ELF-1 (cell line): ENCODE measurements around the gene TM4SF20.
A peak's percentile ranks its signal among the peaks of the same experiment; 100 is the strongest.
"Not testable (repeated sequence)": the region's sequence is repeated elsewhere in the genome, so short reads cannot be mapped to it uniquely, and the experiment has no call there.

Experiments
- DNase-seq: peaks from one replicate; pipeline ENCODE4 v3.0.0-alpha.2; 2016; ENCODE audit warnings: low read depth, low spot score

TM4SF20 gene

DNA sequence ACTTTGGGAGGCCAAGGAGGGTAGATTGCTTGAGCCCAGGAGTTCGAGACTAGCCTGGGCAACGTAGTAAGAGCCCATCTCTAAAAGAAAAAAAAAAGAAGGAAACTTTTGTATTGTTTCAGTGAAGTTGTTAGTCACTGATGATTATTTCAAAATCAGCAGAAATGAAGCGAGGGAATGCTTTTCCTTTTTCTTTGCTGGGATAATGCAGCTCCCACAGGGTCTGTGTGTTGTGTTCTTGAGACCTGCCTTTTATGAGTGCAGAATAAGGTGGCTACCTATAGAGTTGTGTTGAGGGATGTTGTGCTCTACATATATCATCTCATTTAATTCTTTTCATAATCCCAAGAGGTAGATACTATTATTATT, 11.7 kb downstream of the TM4SF20 start:
- no peak for DNase-seq

DNA sequence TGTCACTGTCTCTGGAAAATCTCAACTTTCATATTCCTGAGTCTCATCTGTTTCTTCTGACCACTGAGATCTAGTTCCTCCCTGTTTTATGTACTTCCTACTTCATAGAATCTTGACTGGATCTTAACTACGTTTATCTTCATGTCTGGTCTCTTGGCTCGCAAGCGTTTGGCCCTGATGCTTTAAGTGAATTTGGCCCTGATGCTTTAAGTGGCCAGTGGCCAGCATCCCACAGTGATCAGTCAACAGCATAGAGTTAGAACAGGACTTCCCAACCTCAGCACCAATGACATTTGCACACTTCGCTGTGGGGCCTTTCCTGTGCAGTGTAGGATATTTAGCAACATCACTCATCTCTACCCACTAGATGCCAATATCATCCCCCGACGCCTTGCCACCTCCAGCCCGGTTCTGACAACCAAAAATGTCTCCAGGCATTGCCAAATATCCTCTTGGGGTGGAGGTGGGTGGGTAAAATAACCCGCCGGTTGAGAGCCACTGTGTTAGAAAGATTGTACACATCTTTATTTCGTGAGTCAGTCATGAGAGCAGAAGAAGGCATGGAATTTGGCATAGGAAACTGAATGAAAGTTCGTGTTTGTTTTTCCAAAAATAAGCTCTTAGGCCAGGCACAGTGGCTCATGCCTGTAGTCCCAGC, 12.2 kb downstream of the TM4SF20 start:
- no peak for DNase-seq

DNA sequence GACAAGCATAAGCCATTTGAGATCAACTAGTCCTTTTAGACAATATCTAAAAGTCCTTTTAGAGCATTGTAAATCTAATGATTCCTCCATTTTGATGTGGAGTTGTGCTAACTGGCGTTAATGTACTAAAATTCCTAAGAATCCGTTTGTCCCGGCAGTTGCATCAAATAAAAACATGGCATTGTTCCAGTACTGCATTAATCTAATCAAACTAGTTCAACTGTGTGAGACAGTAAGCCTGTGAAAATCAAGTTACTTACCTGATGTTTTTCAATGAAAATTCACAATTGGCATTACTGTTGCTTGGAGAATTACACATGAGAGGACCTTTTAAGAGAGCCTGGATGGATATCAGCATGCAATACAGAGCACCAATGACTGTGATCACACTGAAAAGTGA, 13.3 kb downstream of the TM4SF20 start:
- DNase-seq: no peak

DNA sequence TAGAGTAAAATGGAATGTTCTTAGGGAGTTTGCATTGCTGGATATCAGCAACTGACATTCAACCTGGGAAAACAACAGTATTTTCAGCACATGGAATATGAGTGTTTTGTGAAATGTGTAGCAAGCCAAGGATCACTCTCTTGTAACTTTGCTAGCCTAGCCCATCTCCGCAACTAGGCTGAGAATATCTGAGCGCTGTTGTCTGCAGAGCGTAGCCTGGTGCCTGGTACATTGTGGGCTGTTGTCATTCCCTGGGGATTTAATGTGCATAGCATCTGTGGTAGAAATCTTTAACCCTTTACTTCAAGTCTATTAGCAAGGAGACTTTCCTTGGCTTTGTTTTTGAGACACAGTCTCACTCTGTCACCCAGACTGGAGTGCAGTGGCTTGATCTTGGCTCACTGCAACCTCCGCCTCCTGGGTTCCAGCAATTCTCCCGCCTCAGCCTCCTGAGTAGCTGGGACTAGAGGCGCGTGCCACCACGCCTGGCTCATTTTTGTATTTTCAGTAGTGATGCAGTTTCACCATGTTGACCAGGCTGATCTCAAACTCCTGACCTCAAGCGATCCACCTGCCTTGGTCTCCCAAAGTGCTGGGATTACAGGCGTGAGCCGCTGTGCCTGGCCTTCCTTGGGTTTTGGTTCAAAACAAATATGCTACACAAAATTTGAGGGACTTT, 14.4 kb downstream of the TM4SF20 start:
- DNase-seq: not testable (repeated sequence)

DNA sequence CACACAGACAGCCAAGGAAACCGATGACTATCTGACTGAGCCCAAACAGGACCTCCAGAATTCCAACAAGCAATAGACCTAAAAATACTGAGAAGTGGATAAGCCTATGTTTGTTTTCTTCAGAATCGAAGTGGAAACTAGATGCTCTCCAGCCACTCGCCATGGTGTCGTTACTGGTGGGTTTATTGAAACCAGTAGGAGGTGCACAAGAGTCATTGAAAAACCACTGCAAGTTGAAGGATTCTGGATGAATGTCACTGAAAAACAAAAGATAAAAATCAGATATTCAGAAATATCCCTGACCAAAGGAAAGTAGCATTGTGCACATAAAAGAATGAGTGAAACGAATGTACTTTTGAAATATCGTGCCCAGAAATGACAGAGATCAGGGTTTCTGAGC, 15.3 kb downstream of the TM4SF20 start:
- no peak for DNase-seq

DNA sequence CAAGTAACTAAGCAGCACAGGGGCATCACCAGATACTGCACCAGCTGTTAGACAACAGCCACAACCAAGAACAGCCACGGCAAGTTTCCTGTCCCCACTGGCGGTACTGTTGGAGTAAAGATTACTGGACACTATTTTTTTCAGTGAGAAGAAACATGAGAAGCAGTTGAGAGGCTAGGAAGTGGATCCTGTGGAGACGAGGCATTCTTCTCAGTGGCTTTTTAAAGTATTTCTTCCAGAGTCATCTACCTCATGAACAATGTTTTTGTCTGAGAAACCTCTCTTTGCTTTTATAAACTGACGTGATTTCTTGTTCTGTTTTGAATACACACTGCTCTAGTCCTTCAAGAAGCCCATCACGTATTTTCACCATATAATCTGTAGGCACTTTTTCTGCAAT, 18.8 kb downstream of the TM4SF20 start:
- no peak for DNase-seq

DNA sequence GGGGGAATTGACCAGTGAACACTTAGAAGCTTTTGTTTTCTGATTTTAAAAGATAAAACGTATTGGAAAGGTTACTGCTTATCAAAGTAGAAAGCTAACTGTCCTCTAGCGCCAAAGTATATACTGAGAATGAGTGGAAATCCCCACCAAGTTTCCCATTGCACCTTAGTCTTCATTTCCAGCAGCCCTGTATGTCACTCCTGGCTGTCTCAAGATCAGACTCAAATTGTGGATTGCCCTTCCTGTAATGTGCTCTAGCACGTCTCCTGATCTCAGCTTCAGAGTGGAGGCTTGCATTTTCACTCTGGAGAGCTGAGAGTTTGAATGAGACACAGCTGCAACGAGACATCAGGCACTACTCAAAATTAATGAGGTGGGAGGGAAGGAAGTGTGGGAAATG, 27.5 kb downstream of the TM4SF20 start:
- DNase-seq: no peak

DNA sequence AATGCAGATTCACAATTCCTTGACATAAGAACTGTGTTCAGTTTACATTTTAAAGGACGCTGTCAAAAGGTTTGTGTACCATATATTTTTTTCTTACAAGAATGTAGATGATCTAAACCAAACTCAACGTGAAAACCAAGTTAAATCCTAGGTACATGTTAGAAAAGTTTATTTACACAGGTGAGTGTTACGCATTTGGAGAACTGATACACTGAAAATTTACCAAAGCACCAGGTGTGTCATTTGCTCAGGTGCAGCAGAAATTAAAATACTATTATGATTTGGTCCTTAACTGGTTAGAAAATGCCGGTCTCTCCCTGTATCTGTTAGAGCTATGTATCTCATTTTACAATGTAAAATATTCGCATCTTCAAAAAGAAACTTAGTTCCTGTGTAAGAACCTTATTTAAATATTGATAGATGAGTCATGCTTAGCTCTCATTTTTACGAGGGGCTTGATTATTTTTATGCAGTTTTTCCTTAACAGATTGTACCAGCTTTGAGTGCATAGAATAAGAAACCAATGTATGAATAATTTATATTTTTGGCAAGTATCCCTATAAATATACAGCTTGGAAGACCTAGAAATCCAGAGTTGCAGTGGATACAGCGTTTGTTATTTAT, 29.0 kb downstream of the TM4SF20 start:
- no peak for DNase-seq

DNA sequence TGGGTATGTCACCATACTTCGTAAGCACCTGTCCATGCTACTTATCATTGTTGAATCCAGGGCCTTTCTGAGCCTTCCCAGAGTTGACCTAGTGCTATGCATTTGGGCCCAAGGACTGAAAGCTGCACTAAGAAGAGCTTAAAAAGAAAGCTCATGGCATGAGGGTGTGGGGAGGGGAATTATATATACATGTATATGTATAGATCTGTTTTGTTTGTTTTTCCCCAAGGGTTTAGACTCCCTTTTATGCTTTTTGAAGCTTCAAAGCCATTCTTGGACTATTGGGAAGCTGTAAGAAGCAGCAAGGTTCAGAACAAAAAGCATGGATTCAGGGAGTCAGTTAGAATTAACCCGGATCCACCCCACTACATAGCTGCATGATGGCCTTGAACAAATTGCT, 30.8 kb downstream of the TM4SF20 start:
- DNase-seq: no peak

DNA sequence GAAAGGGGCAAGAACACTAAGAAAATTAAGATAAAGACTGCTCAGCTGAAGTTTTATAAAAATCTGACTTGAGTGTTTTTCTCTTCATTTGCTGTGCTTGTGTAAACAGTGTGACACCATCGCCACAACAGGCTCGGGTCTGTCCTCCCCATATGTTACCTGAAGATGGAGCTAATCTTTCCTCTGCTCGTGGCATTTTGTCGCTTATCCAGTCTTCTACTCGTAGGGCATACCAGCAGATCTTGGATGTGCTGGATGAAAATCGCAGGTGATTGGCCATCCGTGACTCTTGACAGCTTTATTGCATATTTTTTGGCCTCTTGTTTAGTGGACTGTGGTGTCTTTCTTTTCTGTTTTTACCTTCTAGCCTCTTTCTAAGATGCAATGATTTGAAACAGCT, 32.0 kb downstream of the TM4SF20 start:
- no peak for DNase-seq

DNA sequence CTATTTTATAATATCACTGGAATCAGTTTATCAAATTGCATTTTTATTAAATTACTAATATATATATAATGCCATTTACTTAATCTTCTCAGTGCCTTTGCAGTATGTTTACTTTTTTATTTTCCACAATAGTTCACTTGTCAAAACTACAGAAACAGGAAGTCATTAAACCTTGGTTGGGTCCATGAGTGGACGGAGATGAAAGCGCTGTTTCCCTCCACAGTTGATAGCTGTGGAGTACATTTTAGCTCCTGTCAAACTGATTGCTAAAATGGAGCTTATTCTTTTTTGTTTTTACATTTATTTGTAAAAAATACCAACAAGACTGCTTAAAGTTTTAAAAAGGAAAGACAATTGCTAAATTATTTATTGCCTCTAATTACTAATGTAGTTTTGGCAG, 34.9 kb downstream of the TM4SF20 start:
- no peak for DNase-seq

DNA sequence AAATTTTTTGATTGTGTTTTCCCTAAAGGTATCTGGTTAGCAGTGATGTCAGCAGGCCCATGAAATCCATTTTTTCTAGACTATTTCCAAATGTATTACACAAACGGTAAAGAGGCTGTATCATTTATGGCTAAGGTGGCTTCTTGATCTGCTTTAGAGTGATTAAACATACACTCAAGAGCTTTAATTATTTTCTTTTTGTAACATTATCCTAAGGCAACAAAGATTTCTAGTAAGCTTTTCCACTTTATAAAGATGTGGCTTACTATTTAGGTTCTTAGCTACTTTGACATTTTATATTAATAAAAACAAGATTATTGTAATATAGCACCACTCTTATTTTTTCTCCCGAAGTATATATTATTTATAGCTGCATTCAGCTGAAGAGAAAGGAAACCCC, 37.6 kb downstream of the TM4SF20 start:
- DNase-seq: no peak

DNA sequence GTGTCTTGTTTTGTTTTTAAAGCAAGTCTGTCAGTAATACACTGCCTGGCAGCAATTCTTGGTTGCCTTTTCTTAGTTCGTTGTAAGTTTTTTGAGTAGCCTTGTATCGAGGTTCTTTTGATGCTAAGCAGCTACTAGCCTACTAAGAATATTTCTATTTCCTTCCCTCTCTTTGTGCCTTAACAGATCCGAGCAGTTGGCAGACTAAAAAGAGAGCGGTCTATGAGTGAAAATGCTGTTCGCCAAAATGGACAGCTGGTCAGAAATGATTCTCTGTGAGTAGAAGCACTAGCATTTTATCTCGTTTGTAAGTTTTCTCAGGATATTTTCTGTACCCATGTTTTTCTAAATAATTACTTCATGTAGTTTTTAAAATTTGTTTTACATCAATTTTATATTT, 39.0 kb downstream of the TM4SF20 start:
- DNase-seq: no peak

DNA sequence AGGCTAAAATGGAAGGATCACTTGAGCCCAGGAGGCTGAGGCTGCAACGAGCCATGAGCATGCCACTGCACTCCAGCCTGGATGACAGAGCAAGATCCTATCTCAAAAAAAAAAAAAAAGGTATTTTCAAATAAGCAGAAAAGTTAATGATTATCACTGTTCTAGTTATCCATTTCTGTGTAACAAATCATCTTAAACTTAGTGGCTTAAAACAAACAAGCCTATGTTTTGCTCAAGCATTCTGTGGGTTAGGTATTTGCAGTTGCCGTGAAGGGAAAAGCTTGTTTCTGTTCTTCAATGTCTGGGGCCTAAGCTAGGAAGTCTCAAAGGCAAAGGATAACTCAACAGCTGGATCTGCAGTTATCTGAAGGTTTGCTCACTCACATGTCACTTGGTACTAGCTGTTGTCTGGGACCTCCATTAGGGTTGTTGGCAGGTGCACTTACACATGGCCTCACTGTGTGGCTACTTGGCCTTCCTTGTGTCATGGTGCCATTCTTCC, 40.0 kb downstream of the TM4SF20 start:
- no peak for DNase-seq

DNA sequence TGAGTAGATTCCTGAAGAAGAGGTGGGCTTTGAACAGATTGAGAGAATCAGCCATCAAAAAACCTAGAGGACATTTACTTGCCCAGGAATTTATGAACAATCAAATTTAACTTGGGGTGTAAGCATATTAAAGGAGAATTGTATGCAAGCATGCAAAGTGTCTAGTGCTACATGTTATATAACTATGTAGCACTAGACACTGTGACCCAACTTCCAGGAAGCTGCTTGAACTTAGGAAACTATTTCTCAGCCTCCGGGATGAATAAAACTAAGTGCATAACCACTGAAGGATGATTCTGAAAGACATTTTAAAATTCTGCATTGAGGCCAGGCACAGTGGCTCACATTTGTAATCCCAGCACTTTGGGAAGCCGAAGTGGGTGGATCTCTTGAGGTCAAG, 41.7 kb downstream of the TM4SF20 start:
- DNase-seq: no peak

DNA sequence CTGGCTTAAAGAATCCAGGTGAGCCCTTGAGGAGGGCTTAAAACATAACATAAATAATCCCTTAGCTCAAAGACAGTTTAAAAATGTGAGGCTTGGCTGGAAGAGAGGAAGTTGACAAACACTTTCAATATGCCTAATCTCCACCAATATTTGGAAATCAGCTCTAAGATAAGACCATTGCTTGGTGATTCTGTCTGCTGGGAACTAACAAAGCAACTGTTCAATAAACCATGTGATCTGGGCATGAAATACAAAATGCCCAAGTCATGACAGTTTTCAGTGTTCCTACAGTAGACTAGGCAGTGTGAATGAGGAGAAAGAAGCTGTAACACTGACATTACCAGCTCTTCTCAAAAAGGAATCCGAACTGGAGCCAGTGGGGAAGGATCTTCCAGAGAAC, 43.4 kb downstream of the TM4SF20 start:
- DNase-seq: no peak

DNA sequence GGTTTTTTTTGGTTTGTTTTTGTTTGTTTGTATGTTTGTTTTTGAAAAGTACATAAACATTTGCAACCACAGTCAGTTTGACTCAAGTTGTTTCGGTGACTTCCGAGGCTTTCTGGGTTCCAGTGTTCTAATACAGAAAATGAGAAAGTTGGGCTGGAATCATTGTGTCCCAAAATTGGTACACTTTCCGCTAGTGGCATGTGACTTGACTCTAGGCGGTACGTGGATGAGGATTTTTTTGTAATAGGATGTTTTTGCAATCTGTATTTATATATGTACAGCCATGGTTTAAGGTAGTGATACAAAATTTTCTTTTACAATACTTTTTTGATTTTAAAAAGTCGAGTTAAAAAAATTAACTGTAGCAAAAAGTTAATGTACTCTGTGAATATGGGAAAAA, 52.3 kb downstream of the TM4SF20 start:
- no peak for DNase-seq

DNA sequence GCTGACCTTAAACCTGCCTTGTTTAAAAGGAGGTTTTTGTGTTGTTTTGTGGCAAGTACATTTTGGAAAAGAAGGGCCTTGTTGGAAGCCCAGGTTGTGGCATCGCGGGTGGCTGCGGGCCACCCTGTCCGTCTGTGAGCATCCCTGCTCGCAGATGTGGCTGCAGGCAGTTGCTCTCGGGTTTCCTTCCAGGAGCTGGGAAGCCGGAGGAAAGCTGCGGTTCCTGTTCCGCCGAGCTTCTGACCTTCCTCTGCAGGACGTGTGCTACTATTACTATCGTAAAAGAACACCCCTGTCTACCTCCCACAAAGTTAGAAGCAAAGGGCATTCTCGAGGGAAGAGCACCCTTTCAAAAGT, 53.3 kb downstream of the TM4SF20 start:
- DNase-seq: peak; percentile 80

DNA sequence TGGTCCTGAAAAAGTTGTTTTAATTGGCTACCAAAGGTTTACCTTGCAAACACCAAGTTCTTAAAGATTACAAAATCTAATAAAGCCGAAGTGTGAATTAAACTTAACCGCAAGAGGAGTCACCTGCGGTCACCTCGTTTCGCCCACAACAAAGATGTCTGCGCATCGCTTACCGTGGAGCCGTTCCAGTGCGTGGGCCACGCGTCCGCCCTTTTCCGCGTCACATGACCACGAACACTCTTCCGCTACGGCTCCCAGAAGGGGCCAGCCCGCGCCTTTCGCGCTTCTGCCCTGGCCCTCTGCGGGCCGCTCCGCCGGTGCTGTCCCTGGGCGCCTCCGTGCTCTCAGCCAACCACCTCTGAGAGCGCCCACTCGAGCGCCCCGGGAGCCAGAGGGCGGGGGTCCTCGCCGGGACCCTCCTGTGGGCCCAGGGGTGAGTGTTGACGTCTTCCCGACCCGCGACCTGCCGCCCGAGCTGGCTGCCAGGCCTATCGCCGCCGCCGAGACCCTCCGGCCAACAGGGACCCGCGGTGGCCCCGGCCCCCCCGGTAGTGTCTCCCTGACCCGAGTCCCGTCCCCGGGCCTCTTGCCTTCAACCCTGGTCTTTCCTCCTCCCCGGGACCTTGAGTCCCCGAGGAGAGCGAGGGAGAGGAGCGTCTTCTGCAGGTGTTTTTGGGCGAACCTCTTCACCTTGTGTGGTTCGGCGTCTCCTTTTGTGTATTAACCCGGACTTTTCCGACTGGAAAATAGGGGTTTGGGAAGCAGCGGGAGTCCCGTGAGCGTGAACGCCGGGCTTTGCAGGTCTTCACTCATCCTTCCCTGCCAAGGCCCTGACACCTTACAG, 53.9 kb downstream of the TM4SF20 start, which contains the start of gene MFF:
Gene MFF (plus strand): TSS at position 257 of the 844 bp plus-strand sequence. CDS start 5,415 bp downstream, outside the sequence.
- DNase-seq: peak; percentile 92

DNA sequence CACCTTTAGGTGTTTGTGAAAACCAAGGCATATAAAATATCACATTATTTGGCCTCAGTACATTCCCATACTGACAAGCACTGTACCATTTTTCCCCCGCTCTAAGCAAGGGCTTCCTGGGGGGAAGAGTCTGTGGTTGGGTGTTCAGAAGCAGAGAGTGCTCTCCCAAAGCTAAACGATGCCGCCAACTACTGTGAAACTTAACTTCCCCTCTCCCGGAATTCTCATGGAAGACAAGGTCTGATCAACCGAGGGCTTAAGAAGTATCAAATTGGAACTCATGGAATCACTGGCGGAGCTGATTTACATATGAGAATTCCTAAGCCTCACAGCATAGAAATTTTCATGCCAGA, 54.5 kb downstream of the TM4SF20 start:
- DNase-seq: no peak

DNA sequence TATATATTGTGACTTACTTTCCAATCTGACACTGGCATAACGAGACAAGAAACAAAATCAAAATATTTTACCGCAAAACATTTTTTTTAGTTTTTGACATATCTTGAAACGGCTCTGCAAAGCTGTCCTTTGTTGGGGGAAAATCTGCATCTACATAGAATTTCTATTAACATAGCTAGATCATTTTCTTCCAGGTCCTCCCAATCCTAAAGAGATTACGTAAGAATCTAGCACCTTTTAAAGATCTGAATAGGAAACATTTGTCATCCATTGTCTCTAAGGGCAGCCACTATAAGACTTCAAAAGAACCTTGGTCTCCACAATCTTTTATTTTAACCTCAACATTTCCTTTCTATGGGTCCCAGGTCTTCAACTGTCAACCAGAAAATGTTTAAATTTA, 55.3 kb downstream of the TM4SF20 start:
- DNase-seq: no peak

DNA sequence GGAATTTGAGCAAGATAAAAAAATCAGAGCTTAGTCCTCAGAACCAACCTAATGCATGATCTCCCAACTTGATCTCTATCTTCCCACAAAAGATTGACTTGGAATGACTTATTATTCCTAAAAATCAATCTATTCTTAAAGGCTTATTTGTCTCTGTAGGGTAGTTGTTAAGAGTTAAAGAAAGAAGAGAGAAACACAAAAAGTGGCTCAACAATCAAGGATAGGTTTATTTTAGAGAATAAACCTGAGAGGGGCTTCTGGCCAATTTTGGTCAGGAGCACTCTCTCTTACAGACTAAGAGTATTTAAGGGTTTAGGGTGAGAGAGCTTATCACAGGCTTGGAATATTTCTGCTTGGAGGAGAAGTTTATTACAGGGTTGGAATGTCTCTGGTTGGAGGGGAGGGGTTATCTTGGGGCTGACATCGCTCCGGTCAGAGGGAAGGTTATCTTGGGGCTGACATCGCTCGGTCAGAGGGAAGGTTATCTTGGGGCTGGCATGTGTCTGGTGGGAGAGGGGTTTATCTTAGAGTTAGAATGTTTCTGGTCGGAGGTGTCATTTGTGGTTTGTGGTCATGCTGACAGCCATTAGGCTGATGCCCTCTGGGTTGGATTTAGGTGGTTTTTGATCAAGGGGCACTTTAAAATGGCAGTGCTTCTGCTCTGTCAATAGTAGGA, 56.4 kb downstream of the TM4SF20 start:
- peak; percentile 17 for DNase-seq
